ENCODE results near the gene LAMB4. TPM values are rescaled to one million over a fixed set of nuclear protein-coding genes. Genes with fewer than 3 reads are reported as not detected.

LAMB4 gene
- total RNA-seq, 2 experiments from 2014 or later: not detected

- CTCF ChIA-PET: interaction anchor here (0.9 to 4.1 kb wide), 5 partner anchors 8 to 358 kb away, joined by 3 to 37 read pairs (median 4); no protein-coding TSS in a partner anchor
- intact Hi-C loops (cut with micrococcal nuclease): no loop called here
Observed at GRCh38 chr7:108137993-108138392, 7.8 kb upstream of the LAMB4 start.

GRCh38 chr7:108137040-108137439, 6.9 kb upstream of the LAMB4 start:
- no peak for TF ChIP-seq CTCF (IDR thresholded peaks at IDR 0.05)
- DNase-seq (no peak), ATAC-seq (no peak)
- ChIA-PET CTCF (interaction anchor here (1.1 to 4.1 kb wide), 3 partner anchors 9 to 27 kb away, joined by 4 to 37 read pairs (median 12); no protein-coding TSS in a partner anchor), POLR2A (no interaction called here)
- peaks cover 2% of the 10 kb centered on the region for H3K36me3 Mint-ChIP-seq (ENCODE audit: low read depth)
- H3K4me1 Mint-ChIP-seq (ENCODE audit: low read depth): peaks cover 30% of the 10 kb centered on the region
- no peak overlapping the region for H3K4me3 Mint-ChIP-seq
- no peaks in the 10 kb centered on the region for H3K9me3 Mint-ChIP-seq
- H3K27ac Mint-ChIP-seq: peak overlapping the region; percentile 3
- peaks cover 10% of the 10 kb centered on the region for H3K27me3 Mint-ChIP-seq
- intact Hi-C loops (cut with micrococcal nuclease): no loop called here

More at GRCh38 chr7:108137993-108138392, 7.8 kb upstream of the LAMB4 start:
- peak; percentile 17 for ATAC-seq
- Mint-ChIP-seq H3K4me1 (ENCODE audit: low read depth) (peaks cover 30% of the 10 kb centered on the region), H3K9me3 (no peaks in the 10 kb centered on the region), H3K36me3 (ENCODE audit: low read depth) (peaks cover 2% of the 10 kb centered on the region), H3K4me3 (no peak overlapping the region), H3K27me3 (peaks cover 9% of the 10 kb centered on the region), H3K27ac (peak overlapping the region; percentile 3)
- no peak for DNase-seq
- POLR2A ChIA-PET: no interaction called here
- TF ChIP-seq CTCF (IDR thresholded peaks at IDR 0.05): no peak

- Mint-ChIP-seq H3K27ac (peak overlapping the region; percentile 96), H3K27me3 (peaks cover 10% of the 10 kb centered on the region), H3K9me3 (no peaks in the 10 kb centered on the region), H3K36me3 (ENCODE audit: low read depth) (peaks cover 2% of the 10 kb centered on the region), H3K4me3 (peak overlapping the region; percentile 44), H3K4me1 (ENCODE audit: low read depth) (peaks cover 30% of the 10 kb centered on the region)
- ATAC-seq: peak; percentile 67
- intact Hi-C loops (cut with micrococcal nuclease): no loop called here
- ChIA-PET POLR2A (no interaction called here), CTCF (interaction anchor here (1.0 to 4.1 kb wide), 4 partner anchors 9 to 27 kb away, joined by 3 to 37 read pairs (median 10); no protein-coding TSS in a partner anchor)
- no peak for TF ChIP-seq CTCF (IDR thresholded peaks at IDR 0.05)
- DNase-seq: peak; percentile 36
Observed at GRCh38 chr7:108136191-108136688, 6.1 kb upstream of the LAMB4 start.

- Mint-ChIP-seq H3K27ac (peak overlapping the region; percentile 96), H3K4me1 (ENCODE audit: low read depth) (peaks cover 30% of the 10 kb centered on the region), H3K9me3 (no peaks in the 10 kb centered on the region), H3K4me3 (peak overlapping the region; percentile 34), H3K36me3 (ENCODE audit: low read depth) (peaks cover 2% of the 10 kb centered on the region), H3K27me3 (peaks cover 12% of the 10 kb centered on the region)
- no peak for TF ChIP-seq CTCF (IDR thresholded peaks at IDR 0.05)
- intact Hi-C loops (cut with micrococcal nuclease): no loop called here
- POLR2A ChIA-PET: interaction anchor here (0.6 to 1.1 kb wide), 3 partner anchors 10 to 159 kb away, joined by 3 read pairs; no protein-coding TSS in a partner anchor
- DNase-seq (peak; percentile 74), ATAC-seq (peak; percentile 87)
- CTCF ChIA-PET: interaction anchor here (0.8 to 4.1 kb wide), 5 partner anchors 10 to 119 kb away, joined by 3 to 37 read pairs (median 3); no protein-coding TSS in a partner anchor
Observed at GRCh38 chr7:108135446-108136190, 5.5 kb upstream of the LAMB4 start.

- CTCF ChIA-PET: interaction anchor here (2.0 to 4.1 kb wide), 2 partner anchors 11 to 21 kb away, joined by 8 to 37 read pairs; no protein-coding TSS in a partner anchor
- DNase-seq (no peak), ATAC-seq (no peak)
- Mint-ChIP-seq H3K9me3 (no peaks in the 10 kb centered on the region), H3K36me3 (ENCODE audit: low read depth) (peaks cover 2% of the 10 kb centered on the region), H3K27ac (no peak overlapping the region), H3K4me3 (no peak overlapping the region), H3K27me3 (peaks cover 5% of the 10 kb centered on the region), H3K4me1 (ENCODE audit: low read depth) (peaks cover 28% of the 10 kb centered on the region)
- intact Hi-C loops (cut with micrococcal nuclease): no loop called here
- TF ChIP-seq CTCF (IDR thresholded peaks at IDR 0.05): no peak
- POLR2A ChIA-PET: no interaction called here
Observed at GRCh38 chr7:108134486-108134885, 4.3 kb upstream of the LAMB4 start.
